ENCODE measurements around the gene C10orf71. TPM values are rescaled to one million over a fixed set of nuclear protein-coding genes. Genes with fewer than 3 reads are reported as not detected.

C10orf71 gene
- total RNA-seq, 1 experiment from 2014 or later: not detected

- no peaks in the 10 kb centered on the region for H3K4me1 ChIP-seq (replicated peaks)
- H3K27me3 ChIP-seq (replicated peaks): no peaks in the 10 kb centered on the region
- H3K27ac ChIP-seq: no peak overlapping the region
- H3K9me3 ChIP-seq (replicated peaks): no peaks in the 10 kb centered on the region
- DNase-seq (ENCODE audit: low read depth in 1 of 2, low spot score in 2 of 2): peak in 1 of 2 experiments; percentile 14
- no peaks in the 10 kb centered on the region for H3K36me3 ChIP-seq
- no peak overlapping the region for H3K4me3 ChIP-seq
Observed at GRCh38 chr10:49362596-49363260, 63.8 kb downstream of the C10orf71 start.

- DNase-seq (ENCODE audit: low read depth in 1 of 2, low spot score in 2 of 2): peak in 1 of 2 experiments; percentile 30
- no peak overlapping the region for H3K27ac ChIP-seq
- no peaks in the 10 kb centered on the region for H3K9me3 ChIP-seq (replicated peaks)
- H3K36me3 ChIP-seq: no peaks in the 10 kb centered on the region
- no peaks in the 10 kb centered on the region for H3K27me3 ChIP-seq (replicated peaks)
- H3K4me1 ChIP-seq (replicated peaks): no peaks in the 10 kb centered on the region
- no peak overlapping the region for H3K4me3 ChIP-seq
Observed at GRCh38 chr10:49363309-49364031, 64.5 kb downstream of the C10orf71 start.

DNA sequence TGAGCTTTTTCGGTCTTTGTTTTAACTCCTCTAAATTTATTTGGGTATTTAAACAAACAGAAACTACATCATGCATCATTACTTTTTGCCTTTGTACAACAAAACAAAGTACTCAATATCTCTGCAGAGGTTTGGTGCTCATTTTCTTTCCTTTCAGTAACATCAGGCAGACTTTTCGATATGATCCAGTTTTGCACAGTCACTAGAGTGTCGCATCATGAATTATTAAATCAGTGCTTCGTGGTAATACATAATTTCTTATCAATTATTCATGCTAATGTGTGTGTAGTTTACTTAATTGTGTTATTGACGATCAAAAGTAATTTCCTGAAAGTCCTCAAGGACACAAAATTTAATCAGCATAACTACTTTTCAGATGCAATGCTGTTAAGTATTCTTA is 65.1 kb downstream of the C10orf71 start:
- H3K4me3 ChIP-seq: no peak overlapping the region
- H3K27me3 ChIP-seq (replicated peaks): no peaks in the 10 kb centered on the region
- H3K36me3 ChIP-seq: no peaks in the 10 kb centered on the region
- no peaks in the 10 kb centered on the region for H3K4me1 ChIP-seq (replicated peaks)
- no peaks in the 10 kb centered on the region for H3K9me3 ChIP-seq (replicated peaks)
- DNase-seq (ENCODE audit: low read depth in 1 of 2, low spot score in 2 of 2): no peak
- no peak overlapping the region for H3K27ac ChIP-seq

GRCh38 chr10:49364747-49365146 is 65.8 kb downstream of the C10orf71 start:
- no peak overlapping the region for H3K27ac ChIP-seq
- no peak overlapping the region for H3K4me3 ChIP-seq
- H3K9me3 ChIP-seq (replicated peaks): no peaks in the 10 kb centered on the region

DNA sequence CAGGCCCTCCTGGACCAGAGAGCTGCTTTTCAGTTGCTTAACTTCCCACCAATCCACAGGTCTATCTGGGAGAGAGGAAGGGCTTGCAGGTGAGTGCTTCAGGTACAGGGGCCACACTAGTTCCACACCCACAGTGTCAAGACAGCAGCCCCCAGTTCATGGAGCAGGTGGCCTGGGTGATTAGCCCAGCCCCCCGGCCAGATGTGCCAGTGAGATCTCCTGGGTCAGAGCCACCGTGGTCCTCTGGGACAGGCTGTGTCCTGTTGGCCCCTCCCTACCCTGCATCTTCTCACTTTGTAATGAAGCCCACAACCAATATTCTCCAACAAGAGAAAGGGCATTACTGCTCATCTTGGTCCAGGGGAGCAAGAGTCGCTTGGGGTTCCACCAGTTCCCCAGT is 66.3 kb downstream of the C10orf71 start:
- Histone ChIP-seq H3K36me3 (no peaks in the 10 kb centered on the region), H3K27me3 (replicated peaks) (no peaks in the 10 kb centered on the region), H3K4me3 (no peak overlapping the region), H3K27ac (no peak overlapping the region), H3K4me1 (replicated peaks) (no peaks in the 10 kb centered on the region), H3K9me3 (replicated peaks) (no peaks in the 10 kb centered on the region)
- peak in 1 of 2 experiments; percentile 28 for DNase-seq (ENCODE audit: low read depth in 1 of 2, low spot score in 2 of 2)

More at GRCh38 chr10:49364747-49365146, 65.8 kb downstream of the C10orf71 start:
- Histone ChIP-seq H3K4me1 (replicated peaks) (no peaks in the 10 kb centered on the region), H3K27me3 (replicated peaks) (no peaks in the 10 kb centered on the region), H3K36me3 (no peaks in the 10 kb centered on the region)
- DNase-seq (ENCODE audit: low read depth in 1 of 2, low spot score in 2 of 2): no peak

DNA sequence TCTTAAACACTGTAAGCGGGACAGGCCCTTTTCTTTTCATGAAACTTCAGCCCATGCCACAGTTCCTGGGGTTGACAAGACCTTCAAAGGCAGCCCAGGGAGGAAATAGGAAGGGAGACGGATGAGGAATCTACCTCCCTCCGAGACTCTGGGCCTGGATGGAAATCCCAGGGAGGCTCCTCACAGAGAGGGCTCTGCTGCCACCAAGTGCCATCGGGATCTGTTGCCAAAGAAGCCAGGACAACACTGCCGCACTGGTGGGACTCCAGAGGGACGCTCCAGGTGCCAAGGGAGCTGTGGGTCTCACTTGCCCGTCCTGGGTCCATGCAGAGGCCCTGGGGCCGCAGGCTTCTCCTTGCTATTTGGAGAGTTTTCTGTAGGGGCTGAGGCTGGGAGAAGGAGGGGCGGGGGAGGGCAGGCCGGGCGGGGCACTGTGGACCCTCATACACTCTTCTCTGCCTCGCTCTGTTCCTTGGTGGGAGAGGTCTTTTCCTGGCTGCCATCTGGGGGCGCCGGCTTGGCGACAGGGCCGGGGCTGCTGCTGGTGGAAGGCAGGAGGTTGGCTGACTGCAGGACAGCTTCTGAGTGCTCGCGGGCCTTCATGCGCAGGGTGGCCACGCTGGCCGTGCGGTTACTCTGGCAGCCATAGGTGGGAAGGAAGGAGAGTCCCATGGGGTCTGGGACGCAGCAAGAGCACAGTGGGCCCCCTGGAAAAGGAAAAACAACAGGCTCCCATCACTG is 66.9 kb downstream of the C10orf71 start:
- DNase-seq (ENCODE audit: low read depth in 1 of 2, low spot score in 2 of 2): peak in 1 of 2 experiments; percentile 28
- Histone ChIP-seq H3K4me1 (replicated peaks) (no peaks in the 10 kb centered on the region), H3K9me3 (replicated peaks) (no peaks in the 10 kb centered on the region)

GRCh38 chr10:49366460-49366859 is 67.5 kb downstream of the C10orf71 start:
- no peak overlapping the region for H3K4me3 ChIP-seq
- DNase-seq (ENCODE audit: low read depth in 1 of 2, low spot score in 2 of 2): no peak
- no peaks in the 10 kb centered on the region for H3K9me3 ChIP-seq (replicated peaks)
- H3K27me3 ChIP-seq (replicated peaks): no peaks in the 10 kb centered on the region
- no peak overlapping the region for H3K27ac ChIP-seq
- H3K36me3 ChIP-seq: no peaks in the 10 kb centered on the region
- H3K4me1 ChIP-seq (replicated peaks): no peaks in the 10 kb centered on the region

More for the DNA sequence above, 66.9 kb downstream of the C10orf71 start:
- H3K27ac ChIP-seq: no peak overlapping the region
- no peaks in the 10 kb centered on the region for H3K27me3 ChIP-seq (replicated peaks)
- H3K36me3 ChIP-seq: no peaks in the 10 kb centered on the region
- no peak overlapping the region for H3K4me3 ChIP-seq

DNA sequence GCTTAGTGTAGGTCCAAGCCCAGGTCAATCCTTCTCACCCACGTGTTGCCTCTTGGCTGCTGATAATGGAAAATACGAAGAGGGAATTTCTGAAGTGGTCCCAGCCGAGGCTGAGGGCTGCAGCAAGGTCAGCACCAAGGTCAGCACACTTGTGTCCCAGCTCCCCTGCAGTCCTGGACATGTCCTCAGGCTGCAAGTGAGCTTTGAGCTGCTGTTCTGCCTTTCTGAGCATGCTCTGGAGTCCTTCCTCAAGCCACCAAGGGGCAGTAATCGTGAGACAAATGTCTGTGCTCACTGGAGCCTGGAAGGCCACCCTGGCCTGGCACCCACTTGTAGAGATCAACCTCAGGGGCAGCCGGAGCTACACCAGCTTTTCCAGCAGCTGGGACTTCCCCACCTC is 68.6 kb downstream of the C10orf71 start:
- Histone ChIP-seq H3K4me3 (no peak overlapping the region), H3K27ac (no peak overlapping the region), H3K27me3 (replicated peaks) (no peaks in the 10 kb centered on the region), H3K4me1 (replicated peaks) (no peaks in the 10 kb centered on the region), H3K36me3 (no peaks in the 10 kb centered on the region), H3K9me3 (replicated peaks) (no peaks in the 10 kb centered on the region)
- DNase-seq (ENCODE audit: low read depth in 1 of 2, low spot score in 2 of 2): peak in 1 of 2 experiments; percentile 31

- H3K36me3 ChIP-seq: no peaks in the 10 kb centered on the region
- 0 out of 2 replicates have a peak, but pooled peaks cover 2% of the 10 kb centered on the region for H3K27me3 ChIP-seq (replicated peaks)
- H3K9me3 ChIP-seq (replicated peaks): no peaks in the 10 kb centered on the region
- peak in 1 of 2 experiments; percentile 32 for DNase-seq (ENCODE audit: low read depth in 1 of 2, low spot score in 2 of 2)
- H3K4me3 ChIP-seq: no peak overlapping the region
- H3K27ac ChIP-seq: no peak overlapping the region
- H3K4me1 ChIP-seq (replicated peaks): no peaks in the 10 kb centered on the region
Observed at GRCh38 chr10:49368256-49368655, 69.3 kb downstream of the C10orf71 start.

DNA sequence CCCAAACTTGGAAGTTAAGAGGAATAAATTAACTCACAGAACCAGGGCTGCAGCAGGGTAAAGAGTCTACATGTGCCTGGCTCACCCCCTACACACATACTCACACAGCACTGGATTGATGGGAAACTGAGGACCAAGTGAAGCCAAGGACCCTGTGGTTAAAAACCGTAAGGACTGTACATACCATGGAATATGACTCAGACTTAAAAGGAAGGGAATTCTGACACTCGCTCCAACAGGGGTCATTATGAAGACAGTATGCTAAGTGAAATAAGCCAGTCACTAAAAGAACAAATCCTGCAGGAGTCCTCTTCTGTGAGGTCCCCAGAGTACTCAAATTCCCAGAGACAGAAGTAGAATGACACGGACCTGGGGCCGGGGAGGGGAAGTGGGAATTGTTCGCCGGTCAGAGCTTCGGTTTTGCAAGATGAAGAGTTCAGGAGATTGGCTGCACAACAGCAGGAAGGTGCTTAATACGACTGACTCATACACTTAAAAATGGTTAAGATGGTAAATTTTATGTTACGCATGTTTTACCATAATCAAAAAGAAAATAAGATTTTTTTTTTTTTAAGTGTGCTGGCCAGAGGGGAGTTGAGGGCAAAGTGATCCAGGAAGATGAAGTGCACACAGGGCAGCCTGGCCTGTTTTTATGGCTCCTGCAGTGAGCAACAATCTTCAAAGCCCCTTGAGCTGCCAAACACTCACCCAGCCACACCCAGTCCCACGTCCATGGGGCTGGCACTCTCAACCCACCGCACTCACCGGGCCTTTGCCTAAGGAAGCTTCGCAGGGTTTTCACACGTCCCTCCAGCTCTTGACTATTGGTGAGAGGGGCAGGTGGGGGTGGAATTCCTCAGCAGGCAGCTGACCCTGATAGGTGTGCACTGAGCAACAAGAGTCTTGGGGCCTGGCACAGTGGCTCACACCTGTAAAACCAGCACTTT is 70.5 kb downstream of the C10orf71 start:
- H3K36me3 ChIP-seq: no peaks in the 10 kb centered on the region
- H3K27ac ChIP-seq: no peak overlapping the region
- H3K4me1 ChIP-seq (replicated peaks): no peaks in the 10 kb centered on the region
- H3K9me3 ChIP-seq (replicated peaks): no peaks in the 10 kb centered on the region
- DNase-seq (ENCODE audit: low read depth in 1 of 2, low spot score in 2 of 2): peak in 1 of 2 experiments; percentile 33
- H3K27me3 ChIP-seq (replicated peaks): 0 out of 2 replicates have a peak, but pooled peaks cover 6% of the 10 kb centered on the region
- H3K4me3 ChIP-seq: no peak overlapping the region

DNA sequence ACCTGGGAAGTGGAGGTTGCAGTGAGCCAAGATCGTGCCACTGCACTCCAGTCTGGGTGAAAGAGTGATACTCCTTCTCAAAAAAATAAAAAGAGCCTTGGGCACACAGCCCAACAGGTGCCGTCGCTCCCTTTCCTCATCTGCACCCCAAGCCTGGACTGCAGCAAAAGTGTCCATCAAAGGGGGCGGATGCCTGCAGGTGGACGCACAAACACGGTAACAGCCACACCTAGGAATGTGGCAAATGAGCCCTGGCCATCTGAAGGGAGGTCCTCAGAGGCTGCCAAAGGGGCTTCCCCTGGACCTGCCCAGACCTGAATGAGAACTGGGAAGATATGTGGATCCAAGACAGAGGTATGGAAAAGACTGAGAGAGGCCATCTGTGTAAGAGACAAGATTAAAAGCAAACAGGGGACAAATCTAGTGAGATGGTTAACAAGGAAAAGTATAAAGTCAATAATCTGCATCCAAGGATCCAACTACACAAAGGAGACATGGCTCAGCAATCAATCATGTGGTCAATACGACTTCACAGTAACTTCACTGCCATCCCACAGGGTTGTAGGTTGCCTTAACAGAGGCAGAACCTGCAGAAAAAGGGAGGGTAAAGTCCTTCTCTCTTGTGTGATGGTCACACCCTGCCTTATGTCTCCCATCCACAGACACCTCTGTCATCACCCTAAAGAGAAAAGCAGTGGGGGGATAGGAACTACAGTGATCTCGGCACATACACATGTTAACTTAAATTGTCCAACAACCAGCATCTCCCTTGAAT is 71.5 kb downstream of the C10orf71 start:
- no peak overlapping the region for H3K4me3 ChIP-seq
- no peaks in the 10 kb centered on the region for H3K9me3 ChIP-seq (replicated peaks)
- DNase-seq (ENCODE audit: low read depth in 1 of 2, low spot score in 2 of 2): peak in 1 of 2 experiments; percentile 1
- H3K36me3 ChIP-seq: no peaks in the 10 kb centered on the region
- H3K4me1 ChIP-seq (replicated peaks): no peaks in the 10 kb centered on the region
- H3K27me3 ChIP-seq (replicated peaks): peaks cover 6% of the 10 kb centered on the region; the same call in 1 of the 2 replicates
- no peak overlapping the region for H3K27ac ChIP-seq

DNA sequence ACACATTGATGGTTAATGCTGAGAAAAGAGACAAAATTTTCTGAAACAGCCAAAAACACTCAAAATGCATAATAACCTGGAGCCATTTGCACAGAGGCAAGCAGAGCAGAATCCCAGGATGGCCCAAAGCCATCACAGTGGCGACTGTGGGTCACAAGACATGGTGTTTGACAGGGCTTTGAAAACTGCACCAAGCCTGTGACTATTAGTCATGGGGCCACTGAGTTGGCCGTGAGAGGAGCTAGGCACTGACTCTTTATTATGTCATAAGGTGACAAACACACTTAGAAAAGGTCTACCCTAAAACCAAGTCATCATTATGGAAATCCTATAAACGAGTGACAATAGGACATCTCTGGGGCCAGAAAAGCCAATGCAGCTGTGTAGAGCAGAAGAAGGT is 73.0 kb downstream of the C10orf71 start:
- no peak overlapping the region for H3K4me3 ChIP-seq
- no peaks in the 10 kb centered on the region for H3K4me1 ChIP-seq (replicated peaks)
- no peak for DNase-seq (ENCODE audit: low read depth in 1 of 2, low spot score in 2 of 2)
- H3K36me3 ChIP-seq: no peaks in the 10 kb centered on the region
- H3K27me3 ChIP-seq (replicated peaks): peaks cover 6% of the 10 kb centered on the region; the same call in 1 of the 2 replicates
- no peak overlapping the region for H3K27ac ChIP-seq
- no peaks in the 10 kb centered on the region for H3K9me3 ChIP-seq (replicated peaks)

Measured in SJSA1 (cell line).